ENCODE data around the gene UNC79.
A peak's percentile ranks its signal among the peaks of the same experiment; 100 is the strongest.
"Not testable (repeated sequence)": the region's sequence is repeated elsewhere in the genome, so short reads cannot be mapped to it uniquely, and the experiment has no call there.

The UNC79 gene

DNA sequence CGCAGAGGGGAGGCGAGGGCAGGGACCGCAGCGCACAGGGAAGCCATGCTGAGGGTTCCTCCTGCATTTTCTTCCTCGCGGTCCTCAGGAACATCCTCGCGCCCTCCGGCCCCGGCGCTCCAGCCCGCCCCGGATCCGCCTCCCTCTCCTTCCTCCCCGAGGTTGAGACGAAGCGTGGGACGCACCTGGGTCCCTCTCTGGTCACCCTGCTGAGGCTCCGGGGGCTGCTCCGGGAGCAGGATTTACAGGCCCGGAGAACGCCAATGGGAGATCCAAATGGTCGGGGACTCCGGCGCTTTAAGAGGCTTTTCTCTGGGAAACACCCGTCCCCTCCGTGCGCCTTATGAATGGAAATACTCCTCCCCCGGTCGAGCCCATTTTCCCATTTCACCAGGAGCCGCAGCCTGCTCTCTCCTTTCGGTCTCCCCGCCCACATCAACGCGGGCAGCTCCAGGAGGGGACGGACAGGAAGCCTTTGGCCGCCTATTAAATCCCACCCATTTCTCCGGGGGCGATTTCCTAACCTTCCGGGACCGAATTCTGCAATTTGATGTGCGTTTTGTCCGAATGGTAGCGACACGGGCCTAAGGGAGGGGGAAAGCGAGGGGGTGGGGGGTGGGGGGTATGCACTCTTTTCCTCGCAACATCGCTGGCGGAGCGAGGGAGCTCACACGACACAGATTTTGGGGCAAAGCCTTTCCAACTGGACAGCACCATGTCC is at the start of gene UNC79:
TSS of gene UNC79 (plus strand) at position 625 of the 721 bp plus-strand sequence. CDS start at position 716, 91 bp downstream.
- DNase-seq (ENCODE audit: low spot score): peak; percentile 79

DNA sequence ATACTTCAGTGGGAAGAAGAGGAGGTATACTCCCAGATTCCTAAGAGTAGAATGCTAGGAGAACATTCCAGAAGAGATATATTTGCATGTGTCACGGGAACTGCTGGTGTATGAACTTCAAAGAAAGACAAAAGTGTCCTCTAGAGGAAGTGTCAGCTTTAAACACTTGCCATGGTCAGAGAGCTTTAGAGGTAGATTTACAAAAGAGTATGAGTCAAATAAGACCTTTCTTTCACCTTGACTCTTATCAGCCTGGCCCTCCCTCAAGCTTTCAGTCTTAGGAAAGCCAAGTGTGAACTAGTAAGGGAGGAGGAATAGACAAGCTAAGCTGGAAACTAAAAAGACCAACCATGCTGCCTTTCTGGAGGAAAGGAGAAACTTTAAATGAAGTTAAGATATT is 49.1 kb upstream of the UNC79 start:
- no peak for DNase-seq (ENCODE audit: low spot score)

DNA sequence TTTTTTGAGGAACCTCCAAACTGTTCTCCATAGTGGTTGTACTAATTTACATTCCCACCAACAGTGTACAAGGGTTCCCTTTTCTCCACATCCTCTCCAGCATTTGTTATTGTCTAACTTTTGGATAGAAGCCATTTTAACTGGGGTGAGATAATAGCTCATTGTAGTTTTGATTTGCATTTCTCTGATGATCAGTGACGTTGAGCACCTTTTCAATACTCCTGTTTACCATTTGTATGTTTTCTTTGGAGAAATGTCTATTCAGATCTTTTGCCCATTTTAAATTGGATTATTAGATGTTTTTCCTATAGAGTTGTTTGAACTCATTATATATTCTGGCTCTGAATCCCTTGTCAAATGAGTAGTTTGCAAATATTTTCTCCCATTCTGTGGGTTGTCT is 46.5 kb upstream of the UNC79 start:
- DNase-seq (ENCODE audit: low spot score): peak; percentile 49

DNA sequence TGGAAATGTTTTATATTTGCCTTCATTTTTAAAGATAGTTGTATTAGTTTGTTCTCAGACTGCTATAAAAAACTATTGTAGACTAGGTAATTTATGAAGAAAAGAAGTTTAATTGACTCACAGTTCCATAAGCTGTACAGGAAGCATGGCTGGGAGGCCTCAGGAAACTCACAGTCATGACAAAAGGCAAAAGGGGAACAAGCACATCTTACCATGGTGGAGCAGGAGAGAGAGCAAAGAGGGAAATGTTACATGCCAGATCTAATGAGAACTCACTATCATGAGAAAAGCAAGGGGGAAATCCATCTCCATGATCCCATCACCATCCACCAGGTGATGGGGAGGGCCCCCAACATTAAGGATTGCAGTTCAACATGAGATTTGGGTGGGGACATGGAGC is 35.5 kb upstream of the UNC79 start:
- peak; percentile 22 for DNase-seq (ENCODE audit: low spot score)

DNA sequence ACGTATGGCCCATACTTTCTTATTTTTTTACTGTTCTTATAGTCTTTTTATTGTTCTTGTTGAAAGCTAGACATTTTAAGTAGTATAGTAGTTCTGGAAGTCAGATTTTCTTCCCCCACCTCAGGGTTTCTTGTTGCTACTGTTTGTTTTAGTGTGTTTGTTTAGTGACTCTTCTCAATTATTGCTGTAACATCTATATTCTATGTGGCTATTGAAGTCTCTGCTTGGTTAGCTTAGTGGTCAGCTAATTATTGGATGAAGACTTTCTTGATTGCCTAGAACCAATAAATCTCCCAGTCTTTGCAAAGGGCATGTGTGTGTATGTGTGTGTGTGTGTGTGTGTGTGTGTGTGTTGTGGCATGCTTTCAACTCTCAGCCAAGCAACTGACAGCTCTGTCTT is 34.3 kb upstream of the UNC79 start:
- DNase-seq (ENCODE audit: low spot score): no peak

DNA sequence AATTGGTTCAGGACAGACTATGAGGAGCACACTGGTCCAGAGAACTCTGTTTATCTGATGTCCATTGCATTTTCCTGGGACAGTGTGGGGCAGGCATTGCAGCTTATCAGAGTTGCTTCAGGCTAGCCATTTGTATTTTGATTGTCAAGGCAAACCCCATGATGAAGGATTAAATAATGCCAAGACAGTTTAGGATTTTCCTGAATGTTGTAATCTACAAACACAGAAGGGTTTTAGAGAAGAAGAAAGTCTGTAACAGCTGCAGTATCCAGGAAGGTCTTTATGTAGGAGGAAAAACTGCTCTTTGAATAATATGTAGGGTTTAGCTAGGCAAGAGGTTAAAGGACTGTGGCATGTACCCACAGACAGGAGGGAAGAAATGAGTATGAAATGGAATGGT is 32.2 kb upstream of the UNC79 start:
- DNase-seq (ENCODE audit: low spot score): no peak

DNA sequence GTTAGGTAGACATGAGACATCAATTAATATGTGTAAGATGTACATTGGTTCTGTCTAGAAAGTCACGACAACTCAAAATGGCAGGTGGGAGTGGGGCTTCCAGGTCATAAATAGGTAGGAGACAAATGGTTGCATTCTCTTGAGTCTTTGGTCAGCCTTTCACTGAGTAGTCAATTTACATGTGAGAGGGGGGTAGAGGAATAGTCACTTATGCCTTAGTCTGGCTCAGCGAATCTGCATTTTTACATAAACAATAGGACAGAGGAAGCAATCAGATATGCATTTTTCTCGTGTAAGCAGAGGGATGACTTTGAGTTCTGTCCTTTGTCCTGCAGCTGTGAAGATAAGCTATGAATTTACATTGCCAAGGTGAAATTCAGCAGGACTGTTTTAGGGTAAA is 27.8 kb upstream of the UNC79 start:
- DNase-seq (ENCODE audit: low spot score): no peak

DNA sequence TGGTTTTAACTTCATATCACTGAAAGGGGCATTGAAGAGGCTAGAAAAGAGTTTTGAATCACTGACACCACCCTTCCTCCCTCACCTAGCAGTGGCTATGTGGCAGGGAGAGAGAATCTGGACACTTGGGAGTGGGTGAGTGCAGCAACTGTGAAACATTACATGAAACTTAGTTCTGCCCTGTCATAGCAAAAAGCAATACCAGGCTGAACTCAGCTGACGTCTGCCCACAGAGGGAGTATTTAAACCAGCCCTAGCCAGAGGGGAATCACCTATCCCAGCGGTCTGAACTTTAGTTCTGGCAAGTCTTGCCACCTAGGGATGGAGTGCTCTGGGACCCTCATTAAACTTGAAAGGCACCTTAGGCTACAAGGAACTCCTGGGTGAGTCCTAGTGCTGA is 20.7 kb upstream of the UNC79 start:
- no peak for DNase-seq (ENCODE audit: low spot score)

DNA sequence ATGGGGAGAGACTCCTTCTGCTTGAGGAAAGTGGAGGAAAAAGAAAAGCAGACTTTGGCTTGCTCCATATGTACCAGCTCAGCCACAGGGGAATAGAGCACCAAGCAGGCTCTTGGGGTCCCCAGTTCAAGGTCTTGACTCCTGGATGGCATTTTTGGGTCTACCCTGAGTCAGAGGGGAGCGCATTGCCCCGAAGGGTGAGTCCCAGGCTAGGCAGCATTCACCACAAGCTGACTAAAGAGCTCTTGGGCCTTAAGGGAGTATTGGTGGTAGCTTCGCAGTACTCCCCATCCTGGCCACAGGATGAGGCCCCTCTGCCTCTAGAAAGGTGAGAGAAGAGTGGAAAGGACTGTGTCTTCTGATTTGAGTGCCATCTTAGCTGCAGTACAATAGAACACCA is 19.8 kb upstream of the UNC79 start:
- no peak for DNase-seq (ENCODE audit: low spot score)

DNA sequence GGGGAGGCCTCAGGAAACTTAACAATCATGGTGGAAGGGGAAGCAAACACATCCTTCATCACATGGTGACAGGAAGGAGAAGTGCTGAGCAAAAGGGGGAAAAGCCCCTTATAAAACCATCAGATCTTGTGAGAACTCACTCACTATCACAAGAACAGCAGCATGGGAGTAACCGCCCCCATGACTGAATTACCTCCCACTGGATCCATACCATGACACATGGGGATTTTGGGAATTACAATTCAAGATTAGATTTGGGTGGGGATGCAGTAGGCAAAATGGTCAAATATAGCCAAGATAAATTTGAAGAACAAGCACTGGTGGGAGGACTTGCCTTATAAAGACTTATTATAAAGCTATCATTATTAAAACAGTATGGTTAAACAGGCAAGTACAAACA is 5.6 kb upstream of the UNC79 start:
- not testable (repeated sequence) for DNase-seq (ENCODE audit: low spot score)

DNA sequence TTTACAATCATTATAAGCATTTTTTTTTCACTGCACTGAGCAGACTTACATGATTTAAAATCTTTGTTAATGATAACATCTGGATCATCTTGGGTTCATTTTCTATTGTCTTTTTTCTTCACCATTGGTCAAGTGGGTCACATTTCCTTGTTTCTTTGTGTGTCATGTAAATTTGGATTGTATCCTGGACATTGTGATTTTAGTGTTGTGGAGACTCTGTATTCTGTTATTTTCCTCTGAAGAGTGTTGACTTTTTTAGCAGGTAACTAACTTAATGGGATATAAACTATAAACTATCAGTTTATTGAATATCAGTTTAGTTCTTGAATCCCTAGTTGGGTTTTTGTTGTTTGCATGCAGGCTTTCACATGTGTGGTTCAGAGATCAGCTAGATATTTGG is 4.0 kb upstream of the UNC79 start:
- DNase-seq (ENCODE audit: low spot score): no peak

DNA sequence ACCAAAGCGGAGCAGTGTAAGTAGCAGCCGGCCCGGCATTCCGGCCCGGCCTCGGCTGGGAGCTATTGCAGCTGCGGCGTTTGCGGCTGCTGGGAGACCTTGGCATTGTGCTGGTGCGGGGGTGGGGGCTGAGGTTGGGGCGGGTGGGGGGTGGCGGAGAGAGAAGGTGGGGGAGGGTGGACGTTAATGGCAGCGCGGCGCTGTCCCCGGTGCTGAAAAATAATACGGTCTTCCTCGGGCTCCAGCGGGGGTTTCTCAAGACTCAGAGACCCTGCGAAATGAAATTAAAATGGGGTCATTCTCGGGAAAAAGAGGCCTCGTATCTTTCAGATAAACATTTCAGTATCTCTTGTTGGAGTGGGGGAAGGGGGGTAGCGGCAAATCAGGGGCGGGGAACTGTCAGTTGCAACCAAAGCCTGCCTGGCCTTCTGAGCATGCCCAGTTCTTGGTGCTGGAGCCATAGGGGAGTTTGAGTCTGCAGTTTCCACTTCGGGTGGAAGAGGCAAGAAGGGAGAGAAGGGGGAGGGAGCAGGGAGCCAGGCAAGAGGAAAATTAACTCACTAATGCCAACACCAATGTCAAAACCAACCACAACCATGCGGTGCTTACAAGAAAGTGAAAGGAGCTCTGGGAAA is 414 bp downstream of the UNC79 start:
- peak; percentile 81 for DNase-seq (ENCODE audit: low spot score)

DNA sequence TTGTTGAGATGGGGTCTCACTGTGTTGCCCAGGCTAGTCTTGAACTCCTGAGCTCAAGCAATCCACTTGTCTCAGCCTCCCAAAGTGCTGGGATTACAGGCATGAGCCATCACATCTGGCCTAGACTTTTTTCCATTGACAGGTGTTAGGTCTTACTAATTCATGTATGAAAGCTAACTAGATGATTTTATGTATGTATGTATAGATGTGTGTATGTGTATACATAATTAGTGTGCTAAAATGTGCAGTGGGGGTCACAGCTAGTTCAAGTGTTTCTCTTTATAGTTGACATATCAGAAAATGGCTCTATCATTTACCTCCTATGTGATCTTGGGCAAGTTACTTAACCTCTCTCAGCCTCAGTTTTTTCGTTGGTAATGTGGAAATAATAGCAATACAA is 23.5 kb downstream of the UNC79 start:
- DNase-seq (ENCODE audit: low spot score): no peak

DNA sequence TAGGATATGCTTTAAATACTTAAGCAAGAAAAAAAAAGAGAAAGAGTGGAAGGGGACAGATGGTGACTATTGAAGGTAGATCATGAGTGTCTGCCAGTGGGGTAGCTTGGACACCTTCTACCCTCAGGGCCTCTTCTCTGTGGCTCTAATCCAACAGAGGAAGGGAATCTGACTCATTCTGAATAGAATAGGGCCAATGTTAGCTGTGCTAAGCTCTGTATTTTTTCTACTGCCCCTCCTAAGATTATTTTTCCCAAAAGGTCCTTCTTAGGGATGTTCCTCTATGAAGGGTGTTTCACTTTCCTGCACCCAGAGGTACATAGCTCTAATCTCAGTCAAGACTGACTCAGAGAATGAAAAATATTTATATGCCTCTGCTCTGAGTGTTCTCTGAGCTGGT is 25.6 kb downstream of the UNC79 start:
- no peak for DNase-seq (ENCODE audit: low spot score)

DNA sequence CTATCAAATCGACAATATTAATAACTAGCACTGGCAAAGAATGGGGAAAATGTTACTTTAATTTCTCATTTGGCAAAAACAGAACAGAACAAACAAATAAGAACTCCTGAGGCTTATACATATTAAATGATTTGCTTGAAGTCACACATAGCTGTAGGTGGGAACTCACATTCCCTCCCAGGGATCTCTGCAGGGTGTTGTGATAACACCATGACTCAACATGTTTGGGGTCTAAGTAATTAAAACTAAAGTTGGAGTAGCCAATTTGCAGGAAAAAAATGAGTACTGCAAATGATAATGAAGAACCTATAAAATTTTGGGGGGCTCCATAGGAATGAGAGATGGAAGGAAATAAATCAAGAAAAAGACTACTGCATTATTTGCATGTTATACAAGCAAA is 27.5 kb downstream of the UNC79 start:
- DNase-seq (ENCODE audit: low spot score): no peak

DNA sequence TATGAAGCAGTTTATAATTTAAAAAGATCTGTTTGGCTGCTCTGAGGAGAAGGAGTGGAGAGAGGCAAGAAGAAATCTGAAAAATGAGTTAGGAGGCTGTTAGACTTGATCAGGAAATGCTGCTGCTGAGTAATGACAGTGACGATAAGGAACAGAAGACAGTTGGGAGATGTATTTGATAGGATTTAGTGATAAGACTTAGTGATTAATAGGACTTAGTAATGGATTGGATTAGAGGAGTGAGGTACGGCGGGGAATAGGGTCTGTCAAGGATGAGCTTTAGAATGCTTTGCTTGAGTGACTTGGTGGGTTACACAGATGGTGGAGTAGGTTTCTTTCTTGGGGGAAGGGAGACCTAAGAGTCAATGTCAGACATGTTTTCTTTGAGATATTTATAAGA is 31.7 kb downstream of the UNC79 start:
- no peak for DNase-seq (ENCODE audit: low spot score)

DNA sequence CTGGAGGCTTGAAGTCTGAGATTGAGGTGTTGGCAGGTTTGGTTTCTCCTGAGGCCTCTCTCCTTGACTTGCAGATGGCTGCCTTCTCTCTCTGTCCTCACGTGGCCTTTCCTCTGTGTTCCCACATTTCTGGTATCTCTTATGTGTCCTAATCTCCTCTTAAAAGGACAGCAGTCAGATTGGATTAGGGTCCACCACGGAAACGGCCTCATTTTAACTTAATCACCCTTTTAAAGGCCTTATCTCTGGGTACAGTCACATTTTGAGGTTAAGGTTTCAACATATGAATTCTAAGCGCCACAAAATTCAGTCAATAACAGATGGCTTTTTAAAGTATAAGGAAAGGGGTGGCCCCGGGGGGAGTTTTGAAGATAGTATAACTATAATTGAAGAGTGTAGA is 33.5 kb downstream of the UNC79 start:
- DNase-seq (ENCODE audit: low spot score): no peak

DNA sequence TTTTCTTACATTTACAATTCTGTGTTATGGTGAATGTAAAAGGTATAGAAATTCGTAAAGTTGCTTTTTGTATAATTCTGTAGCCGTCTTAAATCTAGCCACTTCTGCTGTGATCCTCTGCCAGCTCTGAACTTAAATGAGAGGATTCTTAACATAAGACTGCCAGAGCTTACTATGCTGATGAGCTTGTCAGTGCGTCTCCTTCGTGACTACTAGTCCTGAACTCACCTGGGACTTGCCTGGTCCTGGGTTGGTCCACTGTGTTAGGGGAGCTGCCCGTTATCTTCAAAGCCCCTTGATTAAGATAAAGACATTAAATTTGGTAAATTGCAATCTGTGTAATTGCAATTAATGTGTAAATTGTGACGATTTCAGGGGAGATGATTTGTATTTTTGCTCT is 44.7 kb downstream of the UNC79 start:
- DNase-seq (ENCODE audit: low spot score): no peak

DNA sequence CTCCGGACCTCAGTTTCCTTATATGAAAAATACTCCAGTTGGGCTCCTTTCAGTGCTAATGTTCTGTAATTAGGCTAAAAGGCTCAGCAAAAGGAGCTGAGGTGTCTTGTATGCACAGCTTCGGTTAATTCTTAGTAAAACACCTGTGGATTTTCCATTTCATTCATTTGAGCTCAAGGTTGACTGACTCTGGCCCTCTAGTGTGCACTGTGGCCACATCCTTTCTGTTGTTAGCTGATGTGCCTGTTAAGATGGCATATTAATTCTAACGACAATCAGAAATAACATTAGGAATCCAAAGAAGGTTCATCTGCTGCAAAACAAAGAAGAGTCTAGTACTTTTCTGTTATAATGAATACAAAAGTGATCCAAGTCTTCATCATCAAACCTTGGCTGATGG is 45.6 kb downstream of the UNC79 start:
- no peak for DNase-seq (ENCODE audit: low spot score)

DNA sequence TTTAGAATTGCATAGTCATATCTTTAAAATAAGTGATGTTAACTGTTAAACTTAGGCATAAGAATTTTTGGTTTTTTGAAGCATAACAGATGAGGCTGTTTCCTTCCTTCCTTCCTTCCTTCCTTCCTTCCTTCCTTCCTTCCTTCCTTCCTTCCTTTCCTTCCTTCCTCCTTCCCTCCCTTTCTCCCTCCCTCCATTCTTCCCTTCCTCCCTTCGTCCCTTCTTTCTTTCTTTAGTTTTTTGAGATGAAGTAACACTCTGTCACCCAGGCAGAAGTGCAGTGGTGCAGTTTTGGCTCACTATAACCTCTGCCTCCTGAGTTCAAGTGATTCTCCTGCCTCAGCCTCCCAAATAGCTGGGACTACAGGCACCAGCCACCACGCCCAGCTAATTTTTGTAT is 48.3 kb downstream of the UNC79 start:
- not testable (repeated sequence) for DNase-seq (ENCODE audit: low spot score)

DNA sequence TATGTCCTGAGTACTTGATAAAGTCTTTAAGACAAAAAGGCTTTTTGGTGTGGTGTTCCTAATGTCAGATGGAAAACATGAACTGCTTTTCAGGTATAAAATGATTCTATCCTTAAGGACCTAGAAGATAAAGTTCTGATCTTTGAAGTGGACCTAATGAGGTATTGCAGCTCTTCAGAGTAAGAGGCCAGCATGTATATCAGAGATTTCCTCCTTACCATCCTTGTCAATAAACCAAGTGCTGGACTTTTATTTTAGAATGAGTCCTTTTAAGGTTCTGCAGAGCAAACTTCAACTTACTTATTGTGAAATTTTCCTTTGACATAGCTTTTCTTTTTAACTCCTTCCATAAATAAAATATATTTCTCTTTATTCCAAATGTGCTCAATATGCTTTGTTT is 50.1 kb downstream of the UNC79 start:
- no peak for DNase-seq (ENCODE audit: low spot score)

DNA sequence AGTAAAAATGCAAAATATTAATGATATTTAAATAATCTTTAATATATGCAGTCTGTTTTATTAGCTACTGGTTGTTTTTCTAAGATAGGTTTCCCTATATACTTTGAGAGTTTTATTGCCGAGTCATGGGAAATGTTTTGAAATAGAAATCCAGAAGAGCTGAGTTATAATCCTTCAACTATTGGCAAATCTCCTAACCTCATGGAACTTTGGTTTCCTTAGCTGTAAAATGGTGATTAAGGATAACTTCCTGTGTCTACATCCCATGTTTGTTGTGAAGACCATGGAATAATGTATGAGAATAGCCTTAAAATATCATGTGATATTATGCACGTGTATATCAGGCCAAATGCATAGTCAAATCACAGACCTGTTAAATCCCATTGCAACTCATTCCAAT is 51.0 kb downstream of the UNC79 start:
- no peak for DNase-seq (ENCODE audit: low spot score)

DNA sequence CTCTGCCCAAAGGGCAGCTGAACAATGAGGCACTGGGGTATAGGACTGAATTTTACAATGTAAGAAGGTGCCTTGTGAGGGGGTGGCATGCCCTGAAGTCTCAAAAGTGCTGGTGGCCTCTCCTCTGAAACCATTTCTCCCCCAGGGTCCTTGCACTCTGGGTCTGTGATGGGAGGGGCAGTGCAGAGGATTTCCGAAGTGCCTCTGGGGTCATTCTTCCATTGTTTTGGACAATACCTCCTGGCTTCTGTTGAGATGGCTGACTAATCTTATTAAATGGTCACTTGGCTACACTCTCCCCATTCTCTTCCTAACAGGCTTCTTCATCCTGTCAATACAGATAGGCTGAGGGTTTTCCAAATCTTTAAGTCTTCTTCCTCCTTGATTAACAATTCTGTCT is 59.3 kb downstream of the UNC79 start:
- DNase-seq (ENCODE audit: low spot score): no peak

DNA sequence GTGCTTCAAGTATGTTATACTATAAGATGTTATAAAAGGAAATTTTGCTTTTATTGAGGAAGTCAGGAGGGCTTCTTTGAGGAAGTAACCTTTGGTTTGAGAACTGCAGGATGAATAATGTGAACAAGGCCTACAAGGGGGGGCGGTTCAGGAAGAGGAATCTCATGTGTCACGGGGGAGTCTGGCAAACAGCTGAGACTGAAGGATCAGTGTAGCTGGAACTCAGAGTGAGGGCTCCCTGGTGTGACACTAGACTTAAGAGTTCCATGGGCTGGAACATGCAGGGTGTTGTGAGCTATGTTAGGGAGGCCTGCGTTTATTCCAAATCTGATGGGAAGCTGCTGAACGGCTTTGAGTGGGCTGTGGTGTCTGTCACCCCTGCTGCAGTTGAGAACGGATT is 62.3 kb downstream of the UNC79 start:
- DNase-seq (ENCODE audit: low spot score): no peak
